NCI-H1048 (cell line): ENCODE measurements around the gene ATG5.
"Not testable (repeated sequence)": the region's sequence is repeated elsewhere in the genome, so short reads cannot be mapped to it uniquely, and the experiment has no call there.

ENCODE experiments used
- DNase-seq: peaks from one replicate; lab custom pipeline; 2025; lab: John Stamatoyannopoulos, UW

ATG5 gene

DNA sequence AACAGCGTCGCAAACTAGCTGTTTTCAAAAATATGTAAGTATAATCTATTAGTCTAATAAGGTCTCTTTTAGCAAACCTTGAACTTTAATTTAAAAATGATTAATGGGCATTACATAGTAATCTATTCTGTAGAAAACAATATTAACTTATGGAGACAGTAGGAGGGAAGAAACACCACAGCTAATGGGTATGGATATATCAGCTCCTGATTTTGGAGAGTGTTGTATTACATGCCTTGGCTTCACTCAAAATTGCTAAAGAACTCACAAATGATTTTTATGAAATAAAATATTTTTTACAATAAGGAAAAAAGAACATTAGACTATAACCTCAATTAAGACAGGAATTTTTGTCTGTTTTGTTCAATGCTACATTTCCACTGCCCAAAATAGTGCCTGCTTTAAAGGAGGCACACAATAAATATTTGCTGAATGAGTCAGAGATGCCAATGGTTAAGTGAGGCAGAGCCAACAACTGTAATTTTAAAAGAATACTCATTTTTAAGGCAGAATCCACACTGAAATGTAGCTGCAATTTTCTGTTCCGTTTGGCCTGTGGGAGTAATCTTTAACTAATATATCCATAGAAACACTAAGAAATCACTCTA is 15.7 kb downstream of the ATG5 start:
- no peak for DNase-seq

DNA sequence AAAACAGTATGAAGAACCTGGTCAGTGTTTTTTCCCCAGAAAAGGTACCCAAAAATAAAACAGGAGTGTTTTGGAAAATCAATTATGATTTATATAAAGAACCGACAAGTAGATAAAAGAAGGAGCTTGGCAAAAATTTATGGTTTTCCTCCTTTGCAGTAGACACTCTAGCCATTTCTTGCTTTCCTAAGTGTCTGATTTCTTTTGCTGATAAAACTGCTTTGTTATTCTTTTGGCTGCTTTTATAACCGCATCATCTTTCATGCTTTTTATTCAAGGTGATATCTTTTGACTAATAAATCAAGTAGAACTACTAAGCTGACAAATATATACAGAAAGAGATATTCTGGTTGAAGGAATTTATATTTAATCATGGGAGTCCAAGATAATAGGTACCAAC is 16.6 kb downstream of the ATG5 start:
- no peak for DNase-seq

DNA sequence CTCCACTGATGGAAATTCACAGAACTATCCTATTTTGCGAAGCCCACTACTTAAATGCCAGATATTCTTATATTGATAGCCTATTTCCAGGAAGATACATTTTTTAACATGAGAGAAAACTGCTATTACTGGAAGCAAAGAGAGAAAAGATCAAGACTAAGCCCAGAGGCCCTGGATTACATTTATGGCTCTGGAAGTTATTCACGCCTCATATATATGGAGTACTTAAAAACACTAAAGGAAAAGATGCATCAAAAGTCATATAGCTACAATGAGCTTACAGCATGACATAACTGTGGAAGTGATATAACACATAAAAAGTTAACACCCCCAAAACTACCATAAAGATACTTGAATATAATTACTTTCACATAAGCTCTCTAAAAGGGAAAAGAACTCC is 19.8 kb downstream of the ATG5 start:
- no peak for DNase-seq

DNA sequence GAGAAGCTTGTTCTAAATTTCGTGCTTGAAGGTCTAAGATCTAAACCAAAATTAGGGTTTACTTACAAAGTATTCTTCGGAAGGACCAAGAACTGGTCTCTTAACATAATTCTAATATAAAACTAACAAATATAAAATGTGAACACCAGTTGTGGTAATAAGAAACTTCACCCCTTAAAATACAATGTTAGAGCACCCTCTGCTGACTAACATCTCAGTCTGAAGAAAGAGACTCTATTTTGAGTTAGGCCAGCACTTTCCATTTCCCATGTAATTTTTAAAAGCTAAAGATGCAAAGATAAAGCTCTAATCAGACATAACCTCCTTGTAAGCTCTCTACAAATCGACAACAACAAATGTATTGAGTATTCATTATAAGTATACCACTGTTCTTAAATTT is 24.6 kb downstream of the ATG5 start:
- no peak for DNase-seq

DNA sequence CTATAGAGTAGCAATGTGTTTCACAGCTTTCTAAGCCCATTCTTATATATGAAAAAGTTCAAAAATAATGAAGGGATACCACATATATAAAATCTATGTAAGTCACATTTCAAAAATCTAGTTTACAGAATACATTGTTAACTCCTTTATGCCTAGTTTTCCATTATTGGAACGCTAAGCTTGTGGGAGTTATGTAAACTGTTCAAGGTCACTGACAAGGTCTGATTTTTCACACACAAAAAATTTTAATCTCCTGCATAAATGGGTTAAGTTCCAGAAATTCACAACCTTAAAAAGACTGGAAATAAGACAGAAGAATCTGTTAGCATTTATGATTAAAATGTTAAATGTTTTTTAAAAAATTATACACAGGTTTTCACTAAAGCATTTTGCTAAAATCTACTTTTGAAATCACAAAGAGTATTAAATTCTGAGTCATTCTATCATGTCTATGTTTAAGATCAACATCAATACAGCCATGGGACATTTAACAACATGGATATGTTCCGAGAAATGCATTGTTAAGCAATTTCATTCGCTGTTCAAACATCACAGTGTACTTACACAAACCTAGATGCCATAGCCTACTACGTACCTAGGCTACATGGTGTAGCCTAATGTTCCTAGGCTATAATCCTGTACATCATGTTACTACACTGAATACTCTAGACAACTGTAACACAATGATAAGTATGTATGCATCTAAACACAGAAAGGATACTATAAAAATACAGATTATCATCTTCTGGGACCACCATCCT is 25.4 kb downstream of the ATG5 start:
- no peak for DNase-seq

DNA sequence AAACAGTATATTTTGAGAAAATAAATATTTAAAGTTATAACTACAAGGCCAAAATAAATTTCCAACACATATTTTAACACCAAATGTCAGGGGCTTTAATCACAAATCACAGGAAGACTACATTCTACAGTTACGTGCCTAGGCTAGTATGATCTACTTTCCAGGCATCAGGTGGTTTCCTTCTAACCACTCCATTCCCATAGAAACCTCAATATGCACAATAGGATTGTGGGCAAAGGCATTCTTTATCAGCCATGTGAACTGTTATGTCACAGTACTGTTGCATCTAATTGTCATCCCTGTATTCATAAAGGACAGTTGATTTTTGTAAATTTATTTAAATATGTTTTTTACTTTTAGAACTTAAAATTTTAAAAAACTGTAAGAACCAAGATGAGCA is 32.4 kb downstream of the ATG5 start:
- no peak for DNase-seq

DNA sequence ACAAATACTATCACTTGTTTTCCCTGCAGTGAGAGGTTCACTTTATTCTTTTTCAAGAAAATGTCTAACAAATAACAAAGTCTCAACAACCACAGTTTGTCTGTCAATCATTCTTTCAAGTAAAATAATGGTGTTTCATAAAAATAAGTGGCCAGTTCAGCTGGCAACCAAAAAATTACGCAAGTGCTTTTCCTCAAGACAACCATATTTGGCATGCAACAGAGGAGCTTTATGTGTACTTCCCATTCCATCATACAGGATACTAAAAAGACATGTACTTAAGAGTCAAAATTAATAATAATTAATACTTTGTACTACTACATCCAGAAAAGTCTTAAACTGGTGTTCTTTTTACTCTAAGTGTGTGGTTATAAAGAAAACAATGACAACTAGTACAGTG is 34.6 kb downstream of the ATG5 start:
- DNase-seq, result no peak

DNA sequence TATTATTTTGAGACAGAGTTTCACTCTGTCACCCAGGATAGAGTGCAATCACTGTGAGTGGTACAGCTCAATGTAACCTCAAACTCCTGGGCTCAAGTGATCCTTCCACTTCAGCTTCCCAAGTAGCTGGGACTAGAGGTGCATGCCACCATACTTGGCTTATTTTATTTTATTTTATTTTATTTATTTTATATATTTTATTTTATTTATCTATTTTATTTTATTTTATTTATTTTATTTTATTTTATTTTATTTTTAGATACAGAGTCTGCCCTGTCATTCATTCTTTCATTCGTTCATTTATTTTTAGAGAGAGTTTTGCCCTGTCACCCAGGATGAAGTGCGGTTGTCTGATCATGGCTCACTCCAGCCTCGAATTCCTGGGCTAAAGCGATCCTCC is 35.5 kb downstream of the ATG5 start:
- no peak for DNase-seq

DNA sequence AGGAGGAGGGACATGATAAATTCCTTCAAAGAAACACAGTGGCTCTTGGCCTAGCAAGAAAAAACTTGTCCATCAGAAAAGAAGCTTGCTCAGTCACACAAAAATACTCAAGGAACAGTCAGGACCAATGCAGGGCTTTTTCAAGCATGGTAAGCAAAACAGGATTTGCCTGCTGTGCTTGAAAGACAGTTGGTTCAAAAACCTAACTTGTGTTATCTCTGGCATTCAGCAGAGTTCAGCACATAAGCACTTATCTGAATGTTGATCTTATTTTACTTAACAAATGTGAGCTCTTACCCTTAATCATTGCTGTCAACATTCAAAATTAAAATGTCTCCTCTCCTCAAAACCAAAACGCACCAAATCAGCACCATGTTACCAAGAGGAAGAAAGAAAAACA is 38.3 kb downstream of the ATG5 start:
- DNase-seq, result no peak

DNA sequence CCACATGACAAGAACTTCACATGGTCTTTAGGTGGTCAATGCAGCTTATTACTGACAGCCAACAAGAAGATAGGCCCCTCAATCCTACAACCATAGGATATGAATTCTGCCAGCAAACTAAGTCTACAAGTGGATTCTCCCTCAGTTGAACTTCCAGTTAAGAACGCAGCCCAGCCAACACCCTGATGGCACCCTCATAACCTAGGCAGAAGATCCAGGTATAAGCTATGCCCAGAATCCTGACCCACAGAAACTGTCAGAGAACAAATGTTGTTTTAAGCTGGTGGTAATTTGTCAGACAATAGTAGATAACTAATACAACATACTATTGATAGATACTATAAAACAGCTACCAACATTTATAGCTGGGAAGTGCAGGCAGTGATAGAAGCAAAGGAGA is 38.8 kb downstream of the ATG5 start:
- no peak for DNase-seq

DNA sequence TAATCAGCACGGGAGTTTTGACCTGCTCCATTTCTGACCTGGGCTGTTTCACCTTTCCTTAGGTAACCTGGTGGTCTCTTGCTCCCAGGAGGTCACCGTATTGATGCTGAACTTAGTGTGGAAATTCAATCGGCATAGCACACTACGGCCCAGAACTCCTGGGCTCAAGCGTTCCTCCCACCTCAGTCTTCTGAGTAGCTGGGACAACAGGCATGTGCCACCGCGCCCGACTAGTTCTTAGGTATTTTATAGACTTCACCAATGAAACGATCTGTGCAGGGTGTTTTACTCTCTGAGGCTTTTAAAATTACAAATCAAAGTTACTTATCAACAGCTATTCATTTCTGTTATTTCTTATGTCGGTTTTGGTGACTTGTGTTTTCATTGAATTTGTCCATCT is 42.1 kb downstream of the ATG5 start:
- no peak for DNase-seq

DNA sequence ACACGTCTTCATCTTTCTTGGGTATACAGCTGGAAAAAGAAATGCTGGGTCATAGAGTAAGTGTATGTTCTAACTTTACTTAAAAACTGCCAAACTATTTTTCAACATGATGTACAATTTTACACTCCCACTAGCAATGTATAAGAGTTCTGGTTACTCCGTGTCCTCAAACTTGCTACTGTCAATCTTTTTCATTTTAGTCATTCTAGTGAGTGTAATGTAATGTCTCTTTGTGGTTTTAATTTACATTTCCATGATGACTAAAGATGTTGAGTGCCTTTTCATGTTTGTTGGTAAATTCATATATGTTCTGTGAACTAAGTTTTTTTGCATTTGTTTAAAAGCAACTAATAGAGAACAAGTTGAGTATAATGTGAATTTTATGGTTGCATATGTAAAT is 43.9 kb downstream of the ATG5 start:
- no peak for DNase-seq

DNA sequence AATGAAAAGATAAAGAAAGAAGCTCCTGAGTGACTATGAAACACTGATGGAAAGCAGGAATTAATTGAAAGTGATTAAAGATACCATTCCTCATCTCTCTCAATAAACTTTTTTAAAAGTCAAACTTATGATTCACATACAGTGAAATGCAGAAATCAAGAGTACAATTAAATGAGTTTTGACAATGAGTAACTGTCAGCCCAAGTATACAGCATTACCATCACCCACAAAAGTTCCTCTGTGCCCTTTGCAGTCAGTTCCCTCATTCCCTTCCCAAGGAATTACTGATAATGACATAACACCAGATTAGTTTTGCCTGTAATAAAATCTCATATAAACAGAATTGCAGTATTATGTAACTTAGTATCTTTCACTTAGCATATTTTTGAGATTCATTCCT is 44.5 kb downstream of the ATG5 start:
- DNase-seq, result no peak

DNA sequence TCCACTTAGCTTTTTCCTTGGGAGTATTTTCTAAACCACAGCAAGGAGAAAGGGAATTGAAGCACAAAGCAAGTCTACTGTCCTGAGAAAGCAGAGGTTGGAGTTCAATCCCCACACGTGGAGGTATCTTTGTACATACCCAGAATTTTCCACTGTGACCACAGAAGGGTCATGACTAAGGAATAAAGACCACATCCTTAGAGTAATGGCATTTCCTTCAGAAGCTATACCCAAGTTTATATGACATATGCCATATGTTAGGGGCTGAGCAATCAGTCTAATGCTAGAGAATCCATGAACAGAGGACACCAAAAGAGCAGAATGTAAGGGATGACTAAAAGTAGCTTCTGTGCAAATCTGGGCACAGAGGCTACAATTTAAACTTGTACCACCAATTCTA is 46.4 kb downstream of the ATG5 start:
- no peak for DNase-seq

DNA sequence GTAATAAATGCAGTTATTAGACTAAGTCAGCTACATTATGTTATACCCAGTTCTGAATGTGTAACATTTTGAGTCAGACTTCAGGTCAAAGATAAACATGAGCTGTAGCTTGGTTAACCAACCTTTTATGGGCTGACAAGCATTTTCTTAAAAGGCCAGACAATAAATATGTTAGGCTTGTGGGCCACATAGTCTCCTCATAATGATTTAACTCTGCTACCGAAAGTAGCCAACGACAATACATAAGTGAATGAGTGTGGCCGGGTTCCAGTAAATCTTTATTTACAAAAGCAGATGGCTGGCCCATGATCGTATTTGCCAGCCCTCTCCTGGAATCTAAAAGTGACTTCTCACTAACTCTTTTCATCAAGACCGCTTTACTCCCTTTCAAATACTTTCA is 49.9 kb downstream of the ATG5 start:
- DNase-seq, result no peak

DNA sequence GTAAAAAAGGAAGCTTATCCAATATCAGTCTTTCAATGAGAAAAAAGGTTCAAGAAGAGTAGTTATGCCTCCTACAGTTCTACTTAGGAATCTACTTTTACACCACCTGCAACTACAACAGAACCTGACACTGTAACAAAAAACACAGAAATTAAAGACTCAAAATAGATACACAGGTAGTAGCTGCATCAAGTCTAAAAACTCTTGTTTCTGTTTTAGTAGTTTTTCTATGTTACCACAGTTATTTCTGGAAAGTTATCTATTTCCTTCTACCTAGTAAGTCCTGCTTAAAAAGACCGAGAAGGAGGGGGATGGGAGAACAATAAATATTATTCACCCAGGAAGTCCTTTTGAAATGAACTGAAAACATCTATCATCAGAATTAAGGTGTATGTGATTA is 52.5 kb downstream of the ATG5 start:
- DNase-seq, result no peak

DNA sequence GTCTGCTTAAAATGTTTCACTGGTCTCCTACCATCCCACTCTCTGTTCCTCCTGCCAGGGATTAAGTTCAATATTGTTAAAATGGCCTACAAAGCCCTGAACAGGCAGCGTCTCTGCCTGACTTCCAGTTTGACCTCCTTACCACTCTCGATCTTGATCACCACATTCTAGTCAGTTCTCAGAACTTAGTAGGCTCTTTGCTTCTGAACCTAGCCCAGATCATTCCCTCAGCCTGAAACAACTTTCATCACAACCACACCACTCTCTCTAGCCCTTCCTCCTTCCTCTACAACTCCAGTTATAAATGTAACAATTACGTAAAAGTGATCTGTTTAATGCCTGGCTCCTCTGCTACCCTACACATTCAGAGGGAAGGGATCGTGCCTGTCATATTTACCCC is 53.3 kb downstream of the ATG5 start:
- DNase-seq, result no peak

DNA sequence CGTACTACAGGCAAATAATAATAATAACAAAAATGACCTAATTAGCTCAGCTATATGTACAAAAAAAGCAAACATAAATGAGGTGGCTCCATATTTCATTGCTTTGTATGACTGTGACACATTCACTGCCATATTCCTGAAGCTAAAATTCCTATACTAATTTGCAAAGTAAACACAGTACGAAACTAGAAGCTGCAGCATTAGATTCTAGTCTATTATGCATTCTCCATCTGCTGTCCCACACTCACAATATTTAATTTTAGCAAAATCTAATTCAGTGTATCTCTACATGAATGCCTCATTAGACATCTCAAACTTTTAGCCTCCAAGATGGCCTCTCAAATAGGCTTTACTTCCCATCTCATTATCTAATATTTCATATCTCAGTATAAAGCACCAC is 55.1 kb downstream of the ATG5 start:
- no peak for DNase-seq

DNA sequence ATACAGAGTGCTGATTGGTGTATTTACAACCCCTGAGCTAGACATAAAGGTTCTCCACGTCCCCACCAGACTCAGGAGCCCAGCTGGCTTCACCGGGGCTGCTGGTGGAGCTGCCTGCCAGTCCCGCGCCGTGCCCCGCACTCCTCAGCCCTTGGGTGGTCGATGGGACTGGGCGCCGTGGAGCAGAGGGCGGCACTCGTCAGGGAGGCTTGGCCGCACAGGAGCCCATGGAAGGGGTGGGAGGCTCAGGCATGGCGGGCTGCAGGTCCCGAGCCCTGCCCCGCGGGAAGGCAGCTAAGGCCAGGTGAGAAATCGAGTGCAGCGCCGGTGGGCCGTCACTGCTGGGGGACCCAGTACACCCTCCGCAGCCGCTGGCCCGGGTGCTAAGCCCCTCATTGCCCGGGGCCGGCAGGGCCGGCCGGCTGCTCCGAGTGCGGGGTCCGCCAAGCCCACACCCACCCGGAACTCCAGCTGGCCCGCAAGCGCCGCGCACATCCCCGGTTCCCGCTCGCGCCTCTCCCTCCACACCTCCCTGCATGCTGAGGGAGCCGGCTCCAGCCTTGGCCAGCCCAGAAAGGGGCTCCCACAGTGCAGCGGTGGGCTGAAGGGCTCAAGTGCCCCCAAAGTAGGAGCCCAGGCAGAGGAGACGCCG is 56.2 kb downstream of the ATG5 start:
- DNase-seq, result not testable (repeated sequence)

DNA sequence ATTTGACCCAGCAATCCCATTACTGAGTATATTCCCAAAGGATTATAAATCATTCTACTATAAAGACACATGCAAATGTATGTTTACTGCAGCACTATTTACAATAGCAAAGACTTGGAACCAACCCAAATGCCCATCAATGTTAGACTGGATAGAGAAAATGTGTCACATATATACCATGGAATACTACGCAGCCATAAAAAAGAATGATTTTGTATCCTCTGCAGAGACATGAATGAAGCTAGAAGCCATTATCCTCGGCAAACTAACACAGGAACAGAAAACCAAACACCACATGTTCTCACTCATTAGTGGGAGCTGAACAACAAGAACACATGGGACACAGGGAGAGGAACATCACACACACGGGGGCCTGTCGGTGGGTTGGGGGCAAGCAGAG is 57.1 kb downstream of the ATG5 start:
- DNase-seq, result not testable (repeated sequence)

DNA sequence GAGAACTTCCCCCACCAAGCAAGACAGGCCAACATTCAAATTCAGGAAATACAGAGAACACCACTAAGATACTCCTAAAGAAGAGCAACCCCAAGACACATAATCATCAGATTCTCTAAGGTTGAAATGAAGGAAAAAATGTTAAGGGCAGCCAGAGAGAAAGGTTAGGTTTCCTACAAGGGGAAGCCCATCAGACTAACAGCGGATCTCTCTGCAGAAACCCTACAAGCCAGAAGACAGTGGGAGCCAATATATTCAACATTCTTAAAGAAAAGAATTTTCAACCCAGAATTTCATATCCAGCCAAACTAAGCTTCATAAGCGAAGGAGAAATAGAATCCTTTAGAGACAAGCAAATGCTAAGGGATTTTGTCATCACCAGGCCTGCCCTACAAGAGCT is 61.1 kb downstream of the ATG5 start:
- DNase-seq, result not testable (repeated sequence)

DNA sequence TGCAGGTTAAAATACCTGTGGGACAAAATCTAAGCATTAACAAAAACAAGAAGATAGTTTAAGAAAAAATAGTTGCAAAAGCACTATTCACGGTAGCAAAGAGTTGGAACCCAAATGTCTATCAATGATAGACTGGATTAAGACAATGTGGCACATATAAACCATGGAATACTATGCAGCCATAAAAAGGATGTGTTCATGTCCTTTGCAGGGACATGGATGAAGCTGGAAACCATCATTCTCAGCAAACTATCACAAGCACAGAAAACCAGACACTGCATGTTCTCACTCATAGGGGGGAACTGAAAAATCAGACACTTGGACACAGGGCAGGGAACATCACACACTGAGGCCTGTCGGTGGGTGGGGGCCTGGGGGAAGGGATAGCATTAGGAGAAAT is 65.8 kb downstream of the ATG5 start:
- not testable (repeated sequence) for DNase-seq

DNA sequence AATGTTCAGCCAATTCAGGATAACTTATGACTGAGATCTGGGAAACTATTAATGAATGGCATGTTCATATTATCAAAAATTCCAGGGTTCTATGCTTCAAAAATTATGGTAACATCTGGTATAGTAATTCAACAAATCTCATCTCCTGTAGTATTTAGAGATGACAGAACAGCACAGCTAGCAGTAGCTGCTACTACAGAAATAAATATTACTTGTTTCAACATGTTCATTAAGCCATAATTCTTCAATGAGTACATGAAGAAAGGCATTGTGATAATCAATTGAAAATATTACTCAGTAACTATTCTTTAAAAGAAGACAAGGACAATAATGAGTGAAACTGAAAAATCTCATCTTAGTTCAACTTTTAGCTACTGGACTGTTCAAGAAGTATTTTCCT is 66.8 kb downstream of the ATG5 start:
- DNase-seq, result no peak

DNA sequence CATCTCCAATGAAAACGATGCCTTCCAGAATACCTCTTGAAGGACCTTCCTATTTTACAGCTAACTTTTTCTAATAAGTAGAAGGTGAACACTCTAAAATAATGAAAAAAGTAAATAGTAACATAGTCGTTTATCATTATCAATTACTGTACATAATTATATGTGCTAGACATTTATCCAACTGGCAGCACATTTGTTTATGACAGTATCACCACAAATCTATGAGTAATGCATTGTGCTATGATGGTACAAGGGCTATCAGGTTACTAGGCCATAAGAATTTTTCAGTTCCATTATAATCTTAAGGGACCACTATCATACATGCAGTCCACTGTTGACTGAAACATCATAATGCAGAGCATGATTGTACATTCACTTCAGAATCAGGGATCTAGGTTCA is 68.4 kb downstream of the ATG5 start:
- DNase-seq, result no peak
